ENCODE measurements around the gene ENOX1.

The ENOX1 gene

GRCh38 chr13:43785650-43786471 is 911 bp downstream of the ENOX1 start:
- H3K4me1 ChIP-seq (ENCODE audit: control insufficient read depth, insufficient read depth, low read length): peaks cover 10% of the 10 kb centered on the region
- CTCF ChIA-PET: interaction anchor here (0.5 kb wide), 1 partner anchor 45 kb away, joined by 3 read pairs; no protein-coding TSS in a partner anchor
- peak overlapping the region; percentile 55 for H3K4me3 ChIP-seq (ENCODE audit: low read depth, low read length)
- H3K9me3 ChIP-seq (ENCODE audit: control insufficient read depth, insufficient read depth, low read depth, low read length): no peaks in the 10 kb centered on the region
- POLR2A ChIA-PET: no interaction called here
- peak overlapping the region; percentile 79; the same call in 1 of the 2 replicates for H3K27ac ChIP-seq (ENCODE audit: extremely low read depth, low read depth, low read length)
- no peaks in the 10 kb centered on the region for H3K36me3 ChIP-seq (ENCODE audit: control insufficient read depth in 2 of 2, insufficient read depth in 1 of 2, low read length in 2 of 2)
- TF ChIP-seq ZNF621 (tag by site-specific recombination; IDR thresholded peaks at IDR 0.05) (no peak), ZNF518A (tag by site-specific recombination; conservative IDR thresholded peaks at IDR 0.05; ENCODE audit: low read depth) (no peak), ZNF768 (tag by site-specific recombination; IDR thresholded peaks at IDR 0.05) (no peak), ZNF677 (tag by site-specific recombination; IDR thresholded peaks at IDR 0.05) (0 out of 2 replicates have a peak, but pooled peaks have one; percentile 17), ZNF416 (tag by site-specific recombination; IDR thresholded peaks at IDR 0.05) (no peak), ZFP37 (tag by site-specific recombination; IDR thresholded peaks at IDR 0.05) (no peak), ZNF555 (tag by site-specific recombination; conservative IDR thresholded peaks at IDR 0.05) (no peak), ZNF560 (tag by site-specific recombination; IDR thresholded peaks at IDR 0.05; ENCODE audit: borderline replicate concordance) (no peak), ZNF391 (tag by site-specific recombination; IDR thresholded peaks at IDR 0.05; ENCODE audit: borderline replicate concordance, low read depth) (no peak), ZSCAN4 (tag by site-specific recombination; IDR thresholded peaks at IDR 0.05) (no peak), ZNF658 (tag by site-specific recombination; IDR thresholded peaks at IDR 0.05) (no peak), ZBTB7A (tag by site-specific recombination; IDR thresholded peaks at IDR 0.05; ENCODE audit: low read depth) (0 out of 2 replicates have a peak, but pooled peaks have one; percentile 12), ZNF221 (tag by site-specific recombination; IDR thresholded peaks at IDR 0.05; ENCODE audit: borderline replicate concordance) (no peak), ZNF843 (tag by site-specific recombination; IDR thresholded peaks at IDR 0.05) (no peak), GFI1B (tag by site-specific recombination; IDR thresholded peaks at IDR 0.05) (no peak), ZNF596 (tag by site-specific recombination; IDR thresholded peaks at IDR 0.05) (no peak), ZNF146 (tag by site-specific recombination; IDR thresholded peaks at IDR 0.05) (0 out of 2 replicates have a peak, but pooled peaks have one; percentile 9), TCF7L2 (IDR thresholded peaks at IDR 0.05; ENCODE audit: borderline replicate concordance, low read depth, low read length) (no peak), ZEB2 (tag by site-specific recombination; IDR thresholded peaks at IDR 0.05) (no peak), PRDM10 (tag by site-specific recombination; IDR thresholded peaks at IDR 0.05) (peak; percentile 67), ZNF37A (tag by site-specific recombination; IDR thresholded peaks at IDR 0.05) (no peak), ZNF10 (tag by site-specific recombination; IDR thresholded peaks at IDR 0.05) (no peak), ZNF341 (tag by site-specific recombination; IDR thresholded peaks at IDR 0.05; ENCODE audit: low read depth) (peak; percentile 98), ZNF157 (tag by site-specific recombination; IDR thresholded peaks at IDR 0.05) (no peak), ZNF707 (tag by site-specific recombination; IDR thresholded peaks at IDR 0.05) (no peak), BCL11B (tag by site-specific recombination; IDR thresholded peaks at IDR 0.05; ENCODE audit: low read depth) (peak; percentile 24; the same call in 1 of the 2 replicates), BCL11A (tag by site-specific recombination; IDR thresholded peaks at IDR 0.05; ENCODE audit: low read depth) (0 out of 2 replicates have a peak, but pooled peaks have one; percentile 12), ZNF626 (tag by site-specific recombination; IDR thresholded peaks at IDR 0.05) (no peak), ZNF311 (tag by site-specific recombination; IDR thresholded peaks at IDR 0.05; ENCODE audit: borderline replicate concordance) (no peak)

Data from HEK293 (cell line).